GM21367 (cell line): ENCODE measurements around the gene ZNF879.
A peak's percentile ranks its signal among the peaks of the same experiment; 100 is the strongest.

Experiments
- ATAC-seq: cut with Tn5 transposase; IDR thresholded peaks from one replicate; pipeline ENCODE4 v1.9.1; 2021; ENCODE audit not compliant: unreplicated experiment

The ZNF879 gene

GRCh38 chr5:179023528-179024189, at the start of gene ZNF879:
TSS of gene ZNF879 (plus strand) at chr5:179023804. CDS start at chr5:179025005, 1,201 bp downstream.
- peak; percentile 71 for ATAC-seq

DNA sequence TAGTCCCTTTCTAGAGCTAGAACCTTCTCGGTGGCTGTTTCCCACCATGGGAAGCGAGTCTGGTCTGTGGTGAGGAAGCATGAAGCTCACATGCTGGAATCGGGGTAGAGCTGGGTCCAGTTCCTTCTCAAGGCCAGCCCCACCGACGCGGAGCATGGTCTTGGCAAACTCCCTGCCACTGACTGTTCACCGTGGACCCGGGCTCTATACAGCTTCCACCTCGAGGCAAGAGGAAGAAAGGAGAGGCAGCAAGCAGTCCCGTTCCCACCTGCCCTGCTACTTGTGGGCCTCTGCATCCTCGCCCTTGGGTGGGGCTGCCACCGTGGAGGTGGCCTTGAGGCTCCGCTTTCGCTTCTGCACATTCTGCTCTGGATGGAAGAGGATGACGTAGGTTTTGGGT, 42.2 kb upstream of the ZNF879 start:
- ATAC-seq: no peak

GRCh38 chr5:178982941-178983340, 40.7 kb upstream of the ZNF879 start:
- ATAC-seq: no peak

GRCh38 chr5:178983728-178984127, 39.9 kb upstream of the ZNF879 start:
- no peak for ATAC-seq

DNA sequence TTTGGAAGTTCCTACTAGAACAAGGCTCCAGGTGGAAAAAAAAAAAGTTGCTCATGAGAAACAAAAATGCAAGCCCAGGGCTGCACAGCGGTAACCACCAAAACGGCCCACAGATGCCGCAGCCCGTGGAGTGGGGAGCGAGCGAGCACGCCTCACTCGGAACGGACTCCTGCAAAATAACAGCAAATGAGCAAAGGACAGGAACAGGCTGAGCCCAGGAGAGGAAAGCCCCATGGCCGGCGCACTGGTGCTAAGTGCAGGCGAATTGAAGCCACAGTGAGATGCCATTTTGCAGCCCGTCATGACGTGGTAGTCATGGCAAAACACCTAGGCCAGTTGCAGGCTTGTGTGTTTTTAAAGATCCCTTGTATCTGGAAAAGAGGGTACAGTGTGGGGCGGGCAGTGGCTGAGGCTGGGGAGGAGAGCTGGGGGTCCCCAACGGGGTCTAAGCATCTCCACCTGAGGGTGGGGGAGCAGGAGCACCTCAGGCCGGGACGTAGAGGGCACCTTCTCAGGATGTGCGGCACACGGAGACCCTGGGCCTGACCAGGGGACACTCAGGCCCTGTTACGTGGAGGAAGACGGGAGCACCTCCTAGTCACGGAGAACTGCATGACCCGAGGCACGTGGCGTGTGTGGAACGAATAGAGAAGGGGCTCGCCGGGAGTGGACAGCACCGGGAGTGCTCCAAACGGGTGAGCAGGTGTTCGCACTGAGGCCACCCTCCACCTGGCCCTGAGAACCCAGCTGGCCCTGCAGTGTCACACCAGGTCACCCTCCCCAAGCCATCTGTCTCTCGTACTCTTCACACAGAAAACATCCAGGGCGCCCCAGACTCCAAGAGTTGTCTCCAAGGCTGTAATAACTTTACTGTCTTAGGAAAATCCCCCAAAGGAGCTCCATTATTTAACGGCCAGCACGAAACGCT, 39.2 kb upstream of the ZNF879 start:
- no peak for ATAC-seq

DNA sequence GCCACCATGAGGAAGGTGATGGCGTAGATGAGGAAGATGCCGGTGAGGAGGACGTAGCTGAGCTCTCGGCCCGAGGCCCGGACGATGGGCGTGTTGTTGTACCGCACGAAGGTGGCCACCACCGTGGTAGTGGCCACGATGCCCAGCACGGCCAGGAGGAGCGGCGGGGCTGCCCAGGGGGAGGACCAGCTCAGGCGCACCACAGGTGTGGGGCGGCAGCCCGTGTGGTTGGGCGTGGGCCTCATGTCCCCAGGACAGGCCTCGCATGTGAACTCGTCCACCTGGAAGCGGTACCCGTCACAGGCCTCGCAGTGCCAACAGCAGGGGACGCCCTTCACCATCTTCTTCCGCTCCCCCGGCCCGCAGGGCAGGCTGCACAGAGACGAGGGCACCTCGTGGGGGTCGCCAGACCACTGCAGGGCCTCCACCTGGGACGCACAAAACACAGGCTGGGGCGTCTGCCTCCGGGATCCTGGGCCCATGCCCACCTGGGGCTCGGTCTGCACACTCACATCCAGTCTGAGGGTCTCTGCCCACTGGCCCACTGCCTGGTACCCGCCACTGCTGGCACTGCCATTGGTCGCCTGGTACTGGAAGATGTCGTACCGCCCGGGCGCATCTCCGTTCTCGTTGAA, 37.2 kb upstream of the ZNF879 start:
- no peak for ATAC-seq

- ATAC-seq: no peak
Observed at GRCh38 chr5:178988436-178989220, 35.0 kb upstream of the ZNF879 start.

DNA sequence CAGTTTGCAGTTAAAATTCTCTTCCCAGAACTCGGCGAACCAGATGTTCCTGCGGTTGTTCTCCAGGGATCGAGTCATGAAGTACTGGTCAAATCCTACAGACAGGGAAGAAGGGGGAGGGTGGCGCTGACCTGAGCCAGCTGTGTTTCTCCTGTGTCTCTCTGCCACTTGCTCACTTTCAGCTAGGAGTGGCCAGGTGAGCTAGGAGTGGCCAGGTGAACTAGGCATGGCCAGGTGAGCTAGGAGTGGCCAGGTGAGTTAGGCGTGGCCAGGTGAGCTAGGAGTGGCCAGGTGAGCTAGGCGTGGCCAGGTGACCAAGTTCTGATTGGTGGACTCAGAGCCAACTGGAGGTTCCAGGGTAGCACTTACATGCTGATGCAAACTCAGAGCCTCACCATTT, 34.3 kb upstream of the ZNF879 start:
- no peak for ATAC-seq

- no peak for ATAC-seq
Observed at GRCh38 chr5:178990491-178990890, 33.1 kb upstream of the ZNF879 start.

DNA sequence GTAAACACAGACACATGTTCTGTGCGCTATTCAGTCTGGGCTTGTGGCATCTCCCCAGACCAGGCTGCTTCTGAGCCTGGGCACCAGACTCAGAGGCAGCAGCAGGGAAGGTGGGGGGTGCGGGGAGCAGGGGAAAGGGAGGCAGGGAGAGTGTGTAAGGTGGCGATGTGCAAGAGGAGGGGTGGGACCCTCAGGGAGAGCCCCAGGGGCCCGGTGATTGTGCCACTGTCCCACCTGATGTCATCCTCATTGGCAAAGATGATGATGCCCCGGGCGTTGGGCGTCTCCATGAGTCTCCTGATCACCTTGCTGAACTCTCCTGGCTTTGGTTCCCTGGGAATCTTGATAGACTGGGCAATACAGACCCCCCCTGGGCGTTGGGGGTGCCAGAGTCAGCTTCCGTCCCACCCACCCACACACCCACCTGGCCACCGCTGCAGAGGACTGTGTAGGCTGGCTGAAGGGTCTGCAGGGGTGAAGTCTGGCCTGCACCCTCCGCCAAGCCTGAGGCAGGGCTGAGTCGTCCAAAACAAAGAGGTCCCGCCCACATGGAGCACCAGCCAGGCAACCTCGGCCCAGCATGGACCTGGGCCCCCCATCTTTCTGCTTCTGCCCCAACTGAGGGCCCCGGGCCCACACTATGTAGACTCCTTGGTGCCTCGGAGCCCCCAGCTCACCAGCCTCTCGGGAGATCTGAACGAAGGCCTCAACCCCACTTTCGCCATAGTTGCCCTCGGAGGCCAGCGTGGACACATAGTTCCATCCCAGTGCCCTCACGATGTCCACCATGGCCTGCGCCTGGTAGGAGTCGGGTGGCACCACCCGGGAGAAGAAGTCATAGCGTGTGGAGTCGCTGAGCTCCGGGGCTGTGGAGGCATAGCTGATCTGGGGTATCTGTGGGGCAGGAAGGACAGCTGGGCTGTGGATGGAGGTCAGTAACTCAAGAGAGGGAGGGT, 32.1 kb upstream of the ZNF879 start:
- no peak for ATAC-seq

GRCh38 chr5:178992291-178992895, 31.2 kb upstream of the ZNF879 start:
- ATAC-seq: no peak

- ATAC-seq: no peak
Observed at GRCh38 chr5:178993236-178993765, 30.3 kb upstream of the ZNF879 start.

DNA sequence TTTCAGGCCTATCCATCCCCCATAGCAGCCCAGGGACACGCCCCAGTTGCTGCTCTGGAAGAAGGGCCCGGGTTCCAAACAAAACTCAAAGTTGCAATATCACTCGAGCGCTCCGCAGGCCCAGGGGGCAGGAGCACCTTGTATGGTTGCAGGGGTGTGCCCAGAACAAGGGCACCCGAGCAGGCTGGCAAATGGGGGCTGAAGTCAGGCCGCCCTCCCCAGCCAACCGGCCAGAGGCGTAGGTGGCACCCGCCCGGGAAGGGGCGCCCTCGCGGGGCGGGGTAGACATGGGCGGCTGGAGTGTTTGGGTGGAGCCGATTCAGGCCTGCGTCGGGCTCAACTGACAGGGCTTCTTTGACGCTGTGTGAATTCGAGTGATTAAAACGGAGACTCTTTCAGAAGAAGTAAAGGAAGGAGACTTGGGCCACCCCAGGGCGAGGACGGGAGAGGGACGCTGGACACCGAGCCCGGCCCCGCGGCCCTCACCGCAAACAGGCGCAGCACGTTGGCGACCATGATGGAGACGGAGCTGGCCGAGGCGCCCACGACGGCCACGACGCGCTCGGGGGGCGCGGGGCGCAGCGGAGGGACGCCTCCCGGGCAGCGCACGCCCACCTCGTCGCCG, 29.5 kb upstream of the ZNF879 start:
- ATAC-seq: no peak

- ATAC-seq: no peak
Observed at GRCh38 chr5:178994580-178995340, 28.8 kb upstream of the ZNF879 start, which contains the start of gene GRM6. TSS of gene GRM6 (minus strand) at chr5:178995320. CDS start at chr5:178994944, 376 bp downstream.

- no peak for ATAC-seq
Observed at GRCh38 chr5:178995341-178995690, 28.3 kb upstream of the ZNF879 start.

GRCh38 chr5:178996156-178996555, 27.4 kb upstream of the ZNF879 start:
- ATAC-seq: no peak

DNA sequence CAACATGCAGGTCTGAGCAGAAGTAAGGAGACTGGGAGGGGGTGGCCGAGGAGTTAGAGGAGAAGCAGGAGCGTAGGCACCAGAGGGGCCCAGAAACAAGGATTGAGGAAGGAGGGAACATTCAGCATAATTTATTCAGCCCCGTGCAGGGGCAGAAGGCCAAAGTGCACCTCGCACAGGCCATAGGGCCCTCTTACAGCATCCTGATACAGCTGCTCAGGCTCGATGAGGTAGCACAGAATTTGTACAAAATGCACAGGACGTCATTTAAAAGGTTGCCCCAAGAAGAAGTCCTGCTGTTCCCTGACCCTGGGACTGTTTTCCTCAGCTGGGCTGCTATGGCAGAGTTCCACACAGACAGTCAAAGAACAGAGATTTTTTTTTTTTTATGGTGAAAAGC, 26.4 kb upstream of the ZNF879 start:
- ATAC-seq: no peak

DNA sequence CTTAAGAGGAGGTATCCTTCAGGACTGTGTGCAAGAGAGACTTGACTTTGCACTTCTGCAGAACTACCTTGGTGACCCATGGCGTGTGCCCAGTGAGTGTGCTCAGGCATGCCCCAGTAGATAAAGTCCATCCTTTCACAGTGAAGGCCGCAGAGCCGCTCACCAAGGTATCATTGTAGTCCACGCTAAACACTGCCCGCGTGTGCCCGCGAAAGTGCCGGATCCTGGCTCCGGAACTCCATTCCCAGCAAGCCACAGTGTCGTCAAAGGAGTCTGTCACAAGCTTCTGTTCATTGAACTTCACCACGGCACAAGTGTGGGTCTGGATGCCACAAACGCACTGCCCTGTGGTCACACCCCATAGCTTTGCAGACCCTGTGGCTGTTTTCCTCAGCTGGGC, 25.2 kb upstream of the ZNF879 start:
- no peak for ATAC-seq
